GM20000 (cell line): ENCODE measurements around the gene CHST1.

Experiments used
- DNase-seq: peaks from one replicate; pipeline ENCODE4 v3.0.0; 2012; ENCODE audit warnings: low spot score
- CTCF ChIP-seq: IDR thresholded peaks from 2 replicates; pipeline ENCODE4 v1.5.1; 2012; ENCODE audit warnings: mild to moderate bottlenecking, control low read depth; ENCODE audit errors: extremely low read depth, missing control alignments

Gene CHST1

DNA sequence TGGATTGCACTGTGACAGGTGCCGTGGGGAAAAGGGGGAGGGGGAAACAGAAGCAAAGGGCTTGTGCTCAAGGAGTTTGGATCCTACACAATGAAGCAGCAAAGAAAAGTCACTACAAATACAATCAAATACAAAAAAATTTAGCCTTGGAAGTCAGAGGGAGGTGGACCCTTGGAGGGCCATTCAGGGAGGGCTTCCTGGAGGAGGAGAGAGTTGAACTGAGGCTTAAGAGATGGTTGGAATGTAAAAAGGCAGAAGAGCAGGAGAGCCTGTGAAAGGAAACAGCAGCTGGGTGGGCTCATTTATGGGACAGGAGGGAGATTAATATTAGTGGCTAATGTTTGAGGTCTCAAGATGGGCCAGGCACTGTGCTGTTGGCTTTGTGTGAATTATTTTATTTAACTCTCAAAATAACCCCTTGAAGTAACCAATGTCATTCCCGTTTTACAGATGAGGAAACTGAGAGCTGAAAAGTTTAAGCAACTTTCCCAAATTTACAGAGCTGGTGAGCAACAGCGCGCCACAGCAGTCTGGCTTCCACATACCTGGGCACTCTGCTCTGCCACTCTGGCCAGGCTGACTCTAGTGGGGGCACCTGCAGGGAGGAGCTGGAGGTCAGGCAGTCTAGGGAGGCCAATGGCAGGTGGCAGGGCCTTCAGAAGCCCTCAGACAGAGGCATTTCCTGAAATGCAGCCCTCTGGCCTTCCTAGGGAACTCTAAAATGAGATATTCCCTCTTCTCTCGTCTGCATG, 2.7 kb upstream of the CHST1 start:
- DNase-seq, result no peak
- no peak for TF ChIP-seq CTCF

DNA sequence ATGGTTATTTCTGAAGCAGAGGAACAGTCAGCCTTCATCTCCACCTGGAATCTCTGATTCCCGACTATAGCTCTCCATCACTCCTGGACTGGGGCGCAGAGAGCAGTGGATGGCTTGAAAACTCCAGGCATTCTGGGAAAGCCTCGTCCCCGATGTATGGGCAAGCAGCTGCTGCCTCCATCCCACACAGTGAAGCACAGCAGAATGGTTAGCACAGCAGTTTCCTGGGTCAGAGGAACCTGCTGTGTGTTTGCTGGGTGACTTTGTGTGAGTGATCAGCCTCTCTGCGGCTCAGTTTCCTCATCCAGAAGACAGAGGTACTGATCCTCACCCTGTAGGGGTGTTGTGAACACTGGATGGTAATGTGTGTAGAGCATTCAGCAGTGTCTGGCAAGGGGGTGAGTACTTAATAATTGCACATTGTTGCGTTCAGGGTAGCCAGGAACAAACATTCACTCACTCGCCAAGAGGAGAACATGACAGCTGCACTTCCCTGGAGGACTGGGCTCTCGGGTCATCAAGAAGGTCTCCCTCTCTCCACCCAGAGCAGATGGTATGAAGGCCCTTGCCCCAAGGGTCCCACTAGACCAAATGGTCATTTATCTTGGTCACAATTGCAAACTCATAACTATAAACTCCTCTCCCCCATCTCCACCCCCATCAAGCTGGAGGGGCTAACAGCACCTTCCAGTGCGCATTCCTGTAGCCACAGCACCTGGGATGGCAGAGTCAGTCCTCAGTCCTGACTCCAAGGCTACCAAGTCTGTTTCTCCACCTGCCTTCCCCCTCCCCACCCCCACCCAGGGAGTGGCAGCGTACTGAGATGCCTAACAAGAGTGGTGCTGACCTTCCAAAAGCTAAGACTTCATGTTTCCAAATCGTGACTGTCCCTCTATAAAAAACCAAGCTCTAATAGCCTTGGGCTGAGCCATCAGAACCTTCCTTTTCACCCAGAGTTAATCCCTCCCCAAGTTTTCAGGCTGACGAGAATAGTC, 1.5 kb upstream of the CHST1 start:
- no peak for DNase-seq
- no peak for TF ChIP-seq CTCF

DNA sequence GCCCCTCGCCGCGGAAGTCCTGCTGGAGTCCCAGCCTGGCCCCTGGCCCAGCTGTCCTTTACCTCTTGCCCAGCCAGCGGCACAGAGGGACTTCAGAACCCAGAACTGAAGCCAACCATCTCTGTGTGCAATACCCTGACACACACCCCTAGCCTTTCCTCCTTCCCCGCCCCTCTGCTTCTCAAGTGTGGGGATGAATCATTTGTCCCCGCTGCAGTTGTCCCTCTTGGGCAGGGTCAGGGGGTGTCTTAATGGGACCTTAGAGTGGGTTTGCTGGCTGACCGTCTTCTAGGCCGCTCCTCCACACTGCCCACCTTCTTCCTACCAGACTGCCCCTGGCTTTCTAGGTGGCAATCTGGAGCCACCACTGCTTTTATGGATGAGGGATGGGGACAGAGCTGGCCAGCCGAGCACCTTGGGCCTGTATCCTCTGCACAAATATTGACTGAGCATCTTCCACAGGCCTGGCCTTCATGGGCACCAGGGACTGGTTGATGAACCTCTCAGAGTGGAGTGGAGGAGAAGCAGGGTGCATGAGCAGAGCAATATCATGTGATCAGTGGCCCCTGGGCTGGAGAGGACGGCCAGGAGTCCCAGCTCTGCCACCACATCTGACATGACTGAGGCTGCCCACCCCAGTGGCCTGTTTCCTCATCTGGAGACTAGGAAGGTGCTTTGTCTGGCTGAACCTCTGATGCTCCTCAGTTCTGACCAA, 668 bp upstream of the CHST1 start:
- DNase-seq, result no peak
- TF ChIP-seq CTCF, result no peak

DNA sequence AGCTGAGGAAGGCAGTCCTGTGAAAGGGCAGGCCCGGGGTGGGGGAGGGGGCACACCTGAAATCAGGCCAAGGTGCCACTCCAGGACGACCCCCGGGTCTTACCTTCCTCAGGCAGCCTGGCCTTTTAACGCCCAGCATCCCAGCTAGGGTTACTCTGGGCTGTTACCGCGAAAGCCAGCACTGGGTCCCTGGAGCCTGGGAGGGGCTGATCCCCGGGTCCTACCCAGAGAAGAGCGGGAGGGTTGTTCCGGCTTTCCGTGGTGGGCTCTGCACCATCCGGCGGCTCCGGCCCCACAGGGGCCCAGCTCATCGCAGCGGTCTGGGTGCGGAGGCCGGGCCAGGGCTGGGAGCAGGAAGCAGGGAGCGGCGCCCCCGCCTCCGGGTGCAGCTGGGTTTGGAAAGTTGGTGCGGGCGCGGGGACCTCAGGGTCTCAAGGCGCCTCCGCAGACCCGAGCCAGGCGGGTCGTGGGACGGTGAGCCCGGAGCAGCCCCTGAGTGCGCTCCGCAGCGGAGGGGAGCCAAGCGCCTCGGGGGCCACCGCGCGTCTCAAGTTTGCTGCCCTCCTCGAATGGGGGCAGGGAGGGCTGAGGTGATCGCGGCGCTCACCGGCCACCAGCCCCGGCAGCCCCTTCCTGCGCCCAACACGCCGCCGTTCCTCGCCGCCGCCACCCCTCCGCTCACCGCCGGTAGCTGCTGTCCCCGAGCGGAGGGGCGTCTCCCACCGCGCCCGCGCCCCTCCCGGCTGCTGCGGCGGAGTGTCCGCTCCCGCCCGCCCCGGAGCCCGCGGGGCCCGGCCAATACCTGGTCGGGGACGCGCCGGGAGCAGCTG, 831 bp downstream of the CHST1 start:
- DNase-seq, result no peak
- TF ChIP-seq CTCF, result no peak

DNA sequence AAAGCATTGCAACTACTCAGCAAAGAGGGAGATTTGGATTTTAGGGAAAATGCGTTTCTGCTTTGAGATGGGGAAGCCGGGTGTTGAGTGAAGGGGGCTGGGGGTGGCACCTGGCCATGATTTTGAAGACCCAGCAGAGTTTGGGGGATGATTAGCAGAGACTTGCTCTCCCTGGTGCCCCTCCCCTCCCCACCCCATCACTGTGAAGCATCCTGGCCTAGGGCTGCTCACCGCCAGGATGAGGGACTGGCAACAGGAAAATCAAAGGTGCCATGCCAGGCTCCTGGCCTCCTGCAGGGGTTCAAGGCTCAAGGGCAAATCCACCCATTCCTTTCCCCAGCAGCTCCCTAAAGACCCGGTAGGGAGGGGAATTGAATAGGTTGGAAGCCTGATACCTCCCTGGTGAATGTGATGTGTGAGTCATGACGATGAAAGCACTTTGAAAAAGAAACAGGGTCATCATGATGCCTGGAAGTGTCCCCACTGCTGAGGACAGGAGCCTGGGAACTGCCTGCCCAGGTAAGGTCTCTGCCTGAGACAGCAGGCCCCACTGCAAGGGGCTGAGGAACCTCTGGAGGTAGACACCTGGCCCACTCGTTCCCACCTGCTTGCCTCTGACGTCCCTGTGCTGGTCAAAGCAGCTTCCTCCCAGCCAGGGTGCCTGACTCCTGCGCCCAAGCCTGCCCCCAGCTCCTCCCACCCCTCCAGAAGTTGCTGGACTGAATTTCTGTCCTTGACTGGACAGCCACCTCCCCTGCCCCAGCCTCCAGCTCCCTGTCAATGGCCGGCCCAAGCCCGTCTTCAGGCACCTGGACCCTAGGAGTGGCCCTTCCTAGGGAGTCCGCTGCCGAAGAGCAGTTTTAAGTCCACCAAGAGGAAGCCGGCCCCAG, 1.7 kb downstream of the CHST1 start:
- no peak for DNase-seq
- no peak for TF ChIP-seq CTCF

- no peak for DNase-seq
- no peak for TF ChIP-seq CTCF
These were observed 2.5 kb downstream of the CHST1 start for GRCh38 chr11:45662665-45663485.
